Lower leg skin (tissue), 3 donors: Measurements from ENCODE around the gene TCERG1L.

Experiments used
- CTCF ChIP-seq, 3 donors: fragments of 450-650 bp; IDR thresholded peaks; one replicate each; pipeline ENCODE4 v1.5.1; 2016; ENCODE audit warnings: antibody characterized with exemption in 3 of 3, mild to moderate bottlenecking in 3 of 3, moderate library complexity in 2 of 3
- POLR2A ChIP-seq, 2 donors: fragments of 450-650 bp; IDR thresholded peaks; one replicate each; pipeline ENCODE4 v1.6.1; 2016 to 2017; ENCODE audit warnings: antibody characterized with exemption in 2 of 2, mild to moderate bottlenecking in 1 of 2, moderate library complexity in 1 of 2

DNA sequence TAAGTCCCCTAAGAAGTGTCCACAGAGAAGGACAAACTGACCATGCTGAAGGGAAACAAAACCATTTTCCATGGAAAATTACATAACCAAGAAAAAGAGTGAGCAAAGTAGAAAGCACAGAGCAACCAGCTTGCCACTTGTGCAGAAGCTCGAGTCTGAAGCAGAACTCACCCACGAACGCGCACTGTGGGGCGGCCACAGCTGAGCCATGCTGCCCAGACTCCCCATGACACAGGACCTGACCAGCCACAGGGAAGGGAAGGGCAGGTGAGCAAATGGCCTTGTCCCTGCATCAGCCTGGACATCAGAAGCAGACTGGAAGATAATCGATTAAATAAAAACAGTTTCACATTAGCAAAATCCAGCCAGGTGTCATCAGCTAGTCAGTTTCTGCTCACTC, 95.7 kb downstream of the TCERG1L start:
- TF ChIP-seq CTCF (IDR thresholded peaks at IDR 0.05) (no peak), POLR2A (IDR thresholded peaks at IDR 0.05) (no peak)
